HEK293 (cell line): Measurements from ENCODE around the gene NXNL2.

Experiments used
- PRDM1 ChIP-seq: fragments of 450-650 bp; formaldehyde crosslinking; IDR thresholded peaks from 2 replicates; pipeline ENCODE4; 2016; ENCODE audit warnings: missing biosample characterization, missing genetic modification characterization
- REST ChIP-seq: fragments of 450-650 bp; formaldehyde crosslinking; IDR thresholded peaks from 2 replicates; pipeline ENCODE4 v1.5.1; 2016; ENCODE audit warnings: missing biosample characterization, missing genetic modification characterization
- ZNF138 ChIP-seq: fragments of 450-650 bp; formaldehyde crosslinking; IDR thresholded peaks from 2 replicates; pipeline ENCODE4 v1.5.1; 2016; ENCODE audit warnings: missing biosample characterization, missing genetic modification characterization, borderline replicate concordance
- ZNF335 ChIP-seq: fragments of 450-650 bp; formaldehyde crosslinking; conservative IDR thresholded peaks from 2 replicates; pipeline ENCODE4 v1.5.1; 2016; ENCODE audit warnings: missing biosample characterization, missing genetic modification characterization
- ZNF701 ChIP-seq: fragments of 450-650 bp; formaldehyde crosslinking; IDR thresholded peaks from 2 replicates; pipeline ENCODE4 v1.5.1; 2016; ENCODE audit warnings: missing biosample characterization, missing genetic modification characterization
- ZSCAN30 ChIP-seq: fragments of 450-650 bp; IDR thresholded peaks from 2 replicates; pipeline ENCODE4 v1.5.1; 2018; ENCODE audit warnings: missing biosample characterization, mild to moderate bottlenecking, missing genetic modification characterization, moderate library complexity
- TF ChIP-seq, protein P1 (sequence below): fragments of 450-650 bp; formaldehyde crosslinking; IDR thresholded peaks from 2 replicates; pipeline ENCODE4 v1.5.1; 2016; ENCODE audit warnings: missing biosample characterization, missing genetic modification characterization

- no peak for TF ChIP-seq ZNF335
- TF ChIP-seq ZNF138 = no peak
- TF ChIP-seq REST (tag by site-specific recombination) = no peak
- TF ChIP-seq, protein P1, sequence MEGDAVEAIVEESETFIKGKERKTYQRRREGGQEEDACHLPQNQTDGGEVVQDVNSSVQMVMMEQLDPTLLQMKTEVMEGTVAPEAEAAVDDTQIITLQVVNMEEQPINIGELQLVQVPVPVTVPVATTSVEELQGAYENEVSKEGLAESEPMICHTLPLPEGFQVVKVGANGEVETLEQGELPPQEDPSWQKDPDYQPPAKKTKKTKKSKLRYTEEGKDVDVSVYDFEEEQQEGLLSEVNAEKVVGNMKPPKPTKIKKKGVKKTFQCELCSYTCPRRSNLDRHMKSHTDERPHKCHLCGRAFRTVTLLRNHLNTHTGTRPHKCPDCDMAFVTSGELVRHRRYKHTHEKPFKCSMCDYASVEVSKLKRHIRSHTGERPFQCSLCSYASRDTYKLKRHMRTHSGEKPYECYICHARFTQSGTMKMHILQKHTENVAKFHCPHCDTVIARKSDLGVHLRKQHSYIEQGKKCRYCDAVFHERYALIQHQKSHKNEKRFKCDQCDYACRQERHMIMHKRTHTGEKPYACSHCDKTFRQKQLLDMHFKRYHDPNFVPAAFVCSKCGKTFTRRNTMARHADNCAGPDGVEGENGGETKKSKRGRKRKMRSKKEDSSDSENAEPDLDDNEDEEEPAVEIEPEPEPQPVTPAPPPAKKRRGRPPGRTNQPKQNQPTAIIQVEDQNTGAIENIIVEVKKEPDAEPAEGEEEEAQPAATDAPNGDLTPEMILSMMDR (tag by site-specific recombination) = no peak
- TF ChIP-seq ZSCAN30 (tag by site-specific recombination) = no peak
- TF ChIP-seq PRDM1 (tag by site-specific recombination) = no peak
- TF ChIP-seq ZNF701 = no peak
Observed at GRCh38 chr9:88521308-88521707, 13.7 kb upstream of the NXNL2 start.
